Hepatocyte (in vitro differentiated cells): ENCODE measurements around the gene KCNV2.

Experiments used
- EZH2 ChIP-seq: fragments of 200-600 bp; sonication (generic); IDR thresholded peaks from 2 replicates; pipeline ENCODE4 v1.6.1; 2016; ENCODE audit warnings: antibody characterized with exemption, mild to moderate bottlenecking, borderline replicate concordance
- TF ChIP-seq, protein P1 (sequence below): fragments of 200-600 bp; sonication (generic); IDR thresholded peaks from 2 replicates; pipeline ENCODE4 v1.5.1; 2016; ENCODE audit warnings: antibody characterized with exemption, mild to moderate bottlenecking; ENCODE audit not compliant: poor library complexity

DNA sequence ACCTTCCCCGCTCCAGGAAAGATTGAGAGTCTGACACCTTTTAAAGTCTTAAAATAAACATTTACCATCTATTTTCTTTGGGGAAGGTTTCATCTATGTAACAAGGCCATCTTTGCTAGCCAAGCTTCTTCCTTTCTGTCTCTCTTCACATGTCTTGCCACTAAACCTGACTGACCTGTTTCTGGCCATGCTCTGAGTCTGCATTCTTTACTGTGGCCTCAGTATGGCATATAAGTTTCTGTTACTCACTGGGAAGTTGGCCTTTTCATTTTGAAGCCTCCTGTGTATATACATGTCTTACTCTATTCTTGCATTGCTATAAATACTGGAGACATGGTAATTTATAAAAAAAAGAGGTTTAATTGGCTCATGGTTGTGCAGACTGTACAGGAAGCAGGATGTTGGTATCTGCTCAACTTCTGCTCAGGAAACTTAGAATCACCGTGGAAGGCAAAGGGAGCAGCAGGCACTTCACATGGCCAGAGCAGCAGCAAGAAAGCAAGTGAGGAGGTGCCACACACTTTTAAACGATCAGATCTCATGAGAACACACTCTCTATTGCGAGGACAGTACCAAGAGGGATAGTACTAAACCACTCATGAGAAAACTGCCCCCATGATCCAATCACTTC lies 48.1 kb downstream of the KCNV2 start:
- TF ChIP-seq, protein P1, sequence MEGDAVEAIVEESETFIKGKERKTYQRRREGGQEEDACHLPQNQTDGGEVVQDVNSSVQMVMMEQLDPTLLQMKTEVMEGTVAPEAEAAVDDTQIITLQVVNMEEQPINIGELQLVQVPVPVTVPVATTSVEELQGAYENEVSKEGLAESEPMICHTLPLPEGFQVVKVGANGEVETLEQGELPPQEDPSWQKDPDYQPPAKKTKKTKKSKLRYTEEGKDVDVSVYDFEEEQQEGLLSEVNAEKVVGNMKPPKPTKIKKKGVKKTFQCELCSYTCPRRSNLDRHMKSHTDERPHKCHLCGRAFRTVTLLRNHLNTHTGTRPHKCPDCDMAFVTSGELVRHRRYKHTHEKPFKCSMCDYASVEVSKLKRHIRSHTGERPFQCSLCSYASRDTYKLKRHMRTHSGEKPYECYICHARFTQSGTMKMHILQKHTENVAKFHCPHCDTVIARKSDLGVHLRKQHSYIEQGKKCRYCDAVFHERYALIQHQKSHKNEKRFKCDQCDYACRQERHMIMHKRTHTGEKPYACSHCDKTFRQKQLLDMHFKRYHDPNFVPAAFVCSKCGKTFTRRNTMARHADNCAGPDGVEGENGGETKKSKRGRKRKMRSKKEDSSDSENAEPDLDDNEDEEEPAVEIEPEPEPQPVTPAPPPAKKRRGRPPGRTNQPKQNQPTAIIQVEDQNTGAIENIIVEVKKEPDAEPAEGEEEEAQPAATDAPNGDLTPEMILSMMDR, result no peak
- no peak for TF ChIP-seq EZH2
